Left lobe of liver (tissue), 2 donors: Measurements from ENCODE around the gene KIFC3. TPM values are rescaled to one million over a fixed set of nuclear protein-coding genes. Genes with fewer than 3 reads are reported as not detected.
A peak's percentile ranks its signal among the peaks of the same experiment; 100 is the strongest.
"Not testable (repeated sequence)": the region's sequence is repeated elsewhere in the genome, so short reads cannot be mapped to it uniquely, and the experiment has no call there.

Experiments used
- ATAC-seq: fragments of 200-7000 bp; cut with Tn5 transposase; one replicate; pipeline ENCODE4 v1.9.1; 2020; ENCODE audit warnings: mild to moderate bottlenecking, moderate library complexity
- DNase-seq: peaks from one replicate; pipeline ENCODE4 v3.0.0-alpha.2; 2020; ENCODE audit warnings: low spot score
- total RNA-seq: library from RNA; stranded (reverse); gene quantifications from one replicate; pipeline ENCODE4 v1.2.1, GENCODE V29; 2021
- donor health status: DM: no; HTN: no; CAD: no; lungs with moderate emphysema.
- donor health status: DM: no; HTN: yes; CAD: no.

Gene KIFC3
- total RNA-seq, 1 donor from 2014 or later, result 43.5 TPM

DNA sequence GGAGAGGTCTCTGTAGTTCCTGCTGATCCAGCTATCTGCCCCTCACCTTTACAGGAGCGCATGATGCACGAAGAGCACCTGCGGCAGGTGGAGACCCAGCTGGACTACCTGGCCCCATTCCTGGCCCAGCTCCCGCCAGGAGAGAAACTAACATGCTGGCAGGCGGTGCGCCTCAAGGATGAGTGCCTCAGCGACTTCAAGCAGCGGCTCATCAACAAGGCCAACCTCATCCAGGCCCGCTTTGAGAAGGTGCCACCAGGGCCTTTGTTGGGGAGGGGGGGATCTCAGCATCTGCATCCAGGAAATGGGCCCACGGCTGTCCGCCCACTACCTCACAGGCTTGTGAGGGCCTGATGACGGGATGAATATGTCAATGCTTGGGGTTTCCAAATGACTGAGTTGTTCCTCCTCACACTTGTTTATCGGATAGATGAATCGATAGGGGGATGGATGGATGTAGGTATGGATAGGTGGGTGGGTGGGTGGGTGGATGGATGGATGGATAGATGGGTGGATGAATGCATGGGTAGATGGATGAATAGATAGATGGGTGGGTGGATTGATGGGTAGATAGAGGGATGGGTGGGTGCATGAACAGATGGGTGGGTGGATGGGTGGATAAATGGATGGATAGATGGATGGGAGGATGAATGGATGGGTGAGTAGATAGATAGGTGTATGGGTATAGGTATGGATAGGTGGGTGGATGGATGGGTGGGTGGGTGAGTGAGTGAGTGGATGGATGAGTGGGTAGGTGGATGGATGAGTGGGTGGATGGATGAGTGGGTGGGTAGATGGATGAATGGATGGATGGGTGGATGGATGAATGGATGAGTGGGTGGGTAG is 73.7 kb downstream of the KIFC3 start:
- no peak for DNase-seq
- no peak for ATAC-seq

DNA sequence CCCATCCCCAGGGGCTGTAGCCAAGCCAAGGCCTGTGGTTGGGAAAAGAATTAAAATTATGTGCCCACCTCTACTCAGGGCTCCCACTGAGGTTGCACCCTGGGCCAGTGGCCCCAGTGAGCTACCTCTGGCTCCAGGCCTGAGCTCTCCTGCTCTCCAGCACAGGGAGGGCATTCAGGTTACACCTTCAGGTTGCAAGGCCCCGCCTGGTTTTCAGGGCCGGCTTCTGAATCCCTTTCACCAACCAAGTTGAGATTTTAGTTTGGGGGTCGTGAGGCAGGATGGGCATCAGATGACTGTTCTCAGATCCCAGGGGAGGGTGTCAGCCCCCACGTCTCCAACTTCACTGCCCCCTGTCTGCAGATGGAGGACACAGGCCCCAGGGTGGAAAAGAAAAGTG is 74.7 kb downstream of the KIFC3 start:
- DNase-seq (no peak), ATAC-seq (no peak)

DNA sequence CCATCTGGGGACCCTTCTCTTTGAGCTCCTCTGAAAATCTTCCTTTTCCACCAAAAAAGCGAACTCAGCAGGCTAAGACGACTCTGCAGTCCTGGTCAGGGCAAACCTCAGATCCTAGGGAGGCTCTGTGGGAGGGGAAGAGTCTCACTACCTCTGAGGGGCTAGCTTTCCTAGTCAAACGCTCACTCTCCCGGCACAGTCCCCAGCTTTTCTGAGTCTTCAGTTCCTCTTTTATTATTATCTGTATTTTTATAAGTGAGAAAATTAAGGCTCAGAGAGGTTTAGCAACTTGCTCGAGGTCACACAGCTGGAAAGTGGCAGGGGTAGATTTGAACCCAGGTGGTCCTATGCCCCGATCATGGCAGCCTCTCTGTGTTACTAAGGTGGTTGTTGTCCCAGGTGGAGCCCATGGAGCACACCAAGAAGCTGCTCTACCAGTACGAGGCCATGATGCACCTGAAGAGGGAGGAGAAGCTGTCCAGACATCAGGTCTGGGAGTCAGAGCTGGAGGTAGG is 75.8 kb downstream of the KIFC3 start:
- DNase-seq (no peak), ATAC-seq (no peak)

DNA sequence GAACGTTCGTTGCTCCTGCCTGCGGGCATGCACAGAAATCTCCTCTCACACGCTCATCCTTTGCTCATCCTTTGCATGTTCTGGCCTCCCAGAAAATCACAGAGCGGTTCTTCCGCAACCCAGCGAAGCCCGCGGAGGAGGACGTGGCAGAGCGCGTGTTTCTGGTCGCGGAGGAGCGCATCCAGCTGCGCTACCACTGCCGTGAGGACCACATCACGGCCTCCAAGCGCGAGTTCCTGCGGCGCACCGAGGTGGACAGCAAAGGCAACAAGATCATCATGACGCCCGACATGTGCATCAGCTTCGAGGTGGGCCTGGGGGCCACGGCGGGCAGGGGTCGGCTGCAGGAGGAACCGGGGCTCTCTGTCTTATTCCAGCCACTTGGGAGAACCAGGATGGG is 76.3 kb downstream of the KIFC3 start:
- DNase-seq (no peak), ATAC-seq (no peak)

DNA sequence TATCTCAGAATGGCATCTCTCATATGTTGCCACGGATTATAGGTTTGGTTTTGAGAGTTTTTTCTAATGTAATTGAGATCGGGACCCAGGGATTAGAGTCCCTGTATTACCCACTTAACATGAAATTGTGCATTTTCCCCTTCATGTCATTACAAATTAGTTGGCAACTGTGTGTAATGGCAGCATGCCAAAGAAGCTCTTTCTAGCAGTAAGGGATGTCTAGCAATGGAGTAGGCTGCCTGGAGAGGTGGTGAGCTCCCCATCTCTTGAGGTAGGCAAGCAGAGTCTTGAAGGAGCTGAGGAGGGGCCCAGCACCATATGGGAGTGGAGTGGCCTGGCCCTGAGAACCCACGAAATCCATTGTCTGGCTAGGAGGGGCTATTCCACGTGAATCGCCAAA is 76.7 kb downstream of the KIFC3 start:
- DNase-seq, result no peak
- ATAC-seq, result no peak

DNA sequence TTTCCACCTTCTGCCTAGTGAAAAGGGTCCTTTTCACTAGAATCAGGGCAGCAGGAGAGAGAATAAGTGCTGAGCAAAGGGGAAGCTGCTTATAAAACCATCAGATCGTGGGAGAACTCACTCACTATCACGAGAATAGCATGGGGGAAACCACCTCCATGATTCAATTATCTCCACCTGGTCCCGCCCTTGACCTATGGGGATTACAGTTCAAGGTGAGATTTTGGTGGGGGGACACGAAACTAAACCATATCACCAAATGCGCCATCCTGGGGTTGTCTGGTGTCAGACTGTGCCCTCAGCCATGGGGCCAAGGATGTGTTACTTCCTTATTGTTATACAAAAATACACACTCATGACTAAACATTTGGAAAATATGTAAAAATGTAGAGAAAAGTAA is 77.1 kb downstream of the KIFC3 start:
- no peak for DNase-seq
- no peak for ATAC-seq

DNA sequence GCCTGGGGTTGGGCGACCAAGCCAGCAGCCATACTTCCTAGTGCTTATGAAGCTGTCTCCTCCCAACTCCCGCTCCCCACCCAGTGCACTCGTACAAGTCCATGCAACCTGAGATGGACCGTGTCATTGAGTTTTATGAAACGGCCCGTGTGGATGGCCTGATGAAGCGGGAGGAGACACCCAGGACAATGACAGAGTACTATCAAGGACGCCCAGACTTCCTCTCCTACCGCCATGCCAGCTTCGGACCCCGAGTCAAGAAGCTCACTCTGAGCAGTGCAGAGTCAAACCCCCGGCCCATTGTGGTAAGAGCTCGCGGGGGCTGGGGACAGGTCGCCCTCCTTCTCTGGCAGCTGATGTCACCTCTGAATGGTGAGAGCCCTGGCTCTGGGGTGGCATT is 77.8 kb downstream of the KIFC3 start:
- no peak for ATAC-seq
- DNase-seq, result no peak

DNA sequence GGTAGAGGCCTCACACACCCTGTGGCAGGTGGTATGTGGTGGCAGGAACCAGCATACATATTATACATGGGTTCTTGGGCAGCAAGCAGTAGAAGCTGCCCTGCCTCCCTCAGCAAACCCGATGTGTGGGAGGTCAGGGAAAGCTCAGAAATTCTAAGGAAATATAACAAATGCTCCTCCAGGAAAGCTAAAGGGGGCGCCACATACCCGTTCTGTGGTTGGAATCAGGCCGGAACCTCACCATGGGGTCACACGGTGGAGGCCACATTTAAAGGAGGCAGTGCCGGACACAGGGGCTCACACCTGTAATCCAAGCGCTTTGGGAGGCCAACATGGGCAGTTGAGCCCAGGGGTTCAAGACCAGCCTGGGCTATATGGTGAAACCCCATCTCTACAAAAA is 79.1 kb downstream of the KIFC3 start:
- ATAC-seq (peak; percentile 30), DNase-seq (no peak)

DNA sequence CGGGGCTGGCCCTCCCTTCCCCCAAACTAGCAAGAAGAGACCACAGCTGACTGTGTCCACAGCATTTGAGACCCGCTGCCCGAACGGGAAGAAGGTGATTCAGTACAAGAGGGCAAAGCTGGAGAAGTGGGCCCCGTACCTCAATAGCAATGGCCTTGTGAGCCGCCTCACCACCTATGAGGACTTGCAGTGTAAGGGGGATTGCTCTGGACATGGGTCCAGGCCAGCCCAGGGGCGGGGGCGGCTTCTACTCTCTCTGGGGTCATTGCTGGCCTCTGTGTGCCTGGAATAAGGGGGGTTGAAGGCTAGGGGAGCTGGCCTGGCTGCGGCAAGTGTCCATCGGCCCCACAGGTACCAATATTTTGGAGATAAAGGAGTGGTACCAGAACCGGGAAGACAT is 79.6 kb downstream of the KIFC3 start:
- DNase-seq (no peak), ATAC-seq (no peak)

DNA sequence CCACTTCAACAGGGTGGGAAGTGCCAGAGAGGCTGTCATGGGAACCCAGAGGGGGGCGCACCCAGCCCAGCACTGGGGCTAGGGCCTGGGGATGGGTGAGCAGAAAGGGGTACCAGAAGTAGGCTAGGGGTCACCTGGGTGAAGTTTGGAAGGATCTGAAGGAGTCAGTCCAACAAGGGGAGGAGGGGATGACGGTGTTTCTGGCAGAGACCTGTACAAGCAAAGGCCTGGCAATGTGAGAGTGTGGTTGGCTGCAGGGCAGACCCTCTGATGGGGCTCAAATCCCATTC is 80.1 kb downstream of the KIFC3 start:
- ATAC-seq, result no peak
- no peak for DNase-seq

DNA sequence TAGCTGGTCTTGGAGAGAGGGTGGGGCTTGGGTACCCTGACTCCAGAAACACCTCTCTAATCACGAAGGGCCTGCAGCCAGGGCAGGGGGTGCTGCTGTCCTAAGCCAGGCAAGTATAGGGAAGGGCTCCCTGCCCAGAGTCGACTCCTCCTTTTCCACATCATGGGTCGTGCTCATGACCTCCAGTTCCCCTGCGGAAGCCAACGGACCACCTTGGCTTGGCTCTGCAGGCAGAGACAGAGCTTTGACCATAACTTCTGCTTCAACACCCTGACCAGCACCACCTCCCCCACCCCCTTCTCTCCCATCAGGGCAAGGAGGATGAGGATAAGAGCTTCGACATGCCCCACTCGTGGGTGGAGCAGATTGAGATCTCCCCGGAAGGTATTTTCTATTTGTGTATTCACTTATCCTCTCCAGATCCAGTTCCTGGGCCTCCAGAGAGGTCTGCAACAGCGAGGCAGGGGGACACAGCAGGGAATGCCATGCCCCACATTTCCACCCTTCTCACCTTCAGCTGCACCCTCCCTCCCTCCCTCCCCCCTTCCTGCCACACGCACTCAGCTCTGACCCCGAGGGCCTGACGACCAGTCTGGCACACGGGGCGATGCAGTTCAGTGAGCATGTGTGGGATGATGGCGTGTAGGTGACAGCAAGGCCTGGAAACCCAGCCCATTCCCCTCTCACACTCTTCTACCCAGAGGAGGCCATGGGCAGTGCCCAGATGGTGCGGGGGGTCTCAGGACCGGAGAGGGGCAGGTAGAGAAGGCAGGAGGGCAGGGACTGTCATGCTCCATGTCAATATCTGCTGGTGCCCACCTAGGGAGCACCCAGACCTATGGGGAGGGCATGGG is 80.7 kb downstream of the KIFC3 start:
- DNase-seq (no peak), ATAC-seq (no peak)

DNA sequence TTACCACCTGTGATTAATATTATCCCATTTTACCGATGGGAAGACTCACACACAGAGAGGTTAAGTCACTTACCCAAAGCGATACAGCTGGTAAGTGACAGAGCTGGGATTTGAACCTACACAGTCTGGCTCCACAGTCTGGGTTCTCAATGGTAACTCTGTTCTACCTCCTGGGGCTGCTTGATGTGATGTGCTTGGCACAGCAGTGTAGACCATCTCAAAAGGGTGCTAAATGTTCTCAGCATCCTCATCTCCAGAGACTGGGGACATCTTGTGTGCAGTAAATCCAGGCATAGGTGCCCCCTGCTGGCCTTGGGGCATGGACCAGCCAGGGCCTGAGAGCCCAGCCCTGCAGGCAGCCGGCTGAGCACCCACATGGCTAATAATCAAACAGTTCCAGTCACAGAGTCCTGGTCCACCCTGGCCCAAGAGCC is 82.1 kb downstream of the KIFC3 start:
- ATAC-seq, result peak; percentile 99
- peak; percentile 85 for DNase-seq

DNA sequence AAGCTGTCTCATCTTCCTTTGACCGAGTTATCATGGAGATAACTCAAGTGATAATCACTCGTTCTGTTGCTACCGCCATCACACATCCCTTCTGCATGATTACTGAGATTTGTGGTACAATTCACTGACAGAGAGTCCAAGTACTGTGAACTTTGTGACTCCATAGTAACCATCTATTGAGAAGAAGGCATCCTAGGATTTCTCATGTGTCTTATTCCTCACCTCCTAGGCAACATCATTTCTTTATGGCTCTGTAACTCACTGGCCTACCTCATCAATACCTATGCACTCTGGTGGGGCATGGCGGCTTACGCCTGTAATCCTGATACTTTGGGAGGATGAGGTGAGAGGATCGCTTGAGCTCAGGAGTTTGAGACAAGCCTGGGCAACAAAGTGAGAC is 88.2 kb downstream of the KIFC3 start:
- DNase-seq, result no peak

DNA sequence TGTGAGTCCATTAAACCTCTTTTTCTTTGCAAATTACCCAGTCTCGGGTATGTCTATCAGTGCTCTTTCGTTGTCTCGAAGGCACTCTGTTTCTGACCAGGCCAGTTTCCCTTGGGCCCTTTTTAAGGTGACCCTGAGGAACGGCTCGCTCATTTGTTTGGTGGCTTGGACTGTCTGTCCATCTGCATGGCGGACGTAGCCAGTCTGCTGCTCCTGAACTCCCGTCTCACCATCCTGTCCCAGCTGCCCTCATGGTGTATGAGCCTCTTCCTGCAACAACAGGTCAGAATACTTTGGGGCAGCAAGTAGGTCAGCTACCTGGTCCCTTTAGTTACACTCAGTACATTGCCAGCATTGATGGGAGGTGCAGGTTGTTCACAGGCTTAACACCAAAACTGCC is 88.7 kb downstream of the KIFC3 start:
- ATAC-seq (no peak), DNase-seq (no peak)

More for the DNA sequence above, 88.2 kb downstream of the KIFC3 start:
- no peak for ATAC-seq

DNA sequence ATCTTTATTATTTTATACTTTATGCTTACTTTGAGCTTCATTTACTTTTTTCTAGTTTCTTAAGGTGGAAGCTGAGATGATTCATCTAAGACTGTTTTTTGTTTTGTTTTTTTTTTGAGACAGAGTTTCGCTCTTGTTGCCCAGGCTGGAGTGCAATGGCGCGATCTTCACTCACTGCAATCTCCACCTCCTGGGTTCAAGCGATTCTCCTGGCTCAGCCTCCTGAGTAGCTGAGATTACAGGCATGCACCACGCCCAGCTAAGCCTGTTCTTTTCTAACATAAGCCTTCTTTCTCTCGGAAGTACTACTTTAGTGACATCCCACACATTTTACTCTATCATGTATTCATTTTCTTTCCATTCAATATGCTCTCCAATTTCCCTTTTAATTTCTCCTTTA is 89.7 kb downstream of the KIFC3 start:
- not testable (repeated sequence) for DNase-seq, ATAC-seq

DNA sequence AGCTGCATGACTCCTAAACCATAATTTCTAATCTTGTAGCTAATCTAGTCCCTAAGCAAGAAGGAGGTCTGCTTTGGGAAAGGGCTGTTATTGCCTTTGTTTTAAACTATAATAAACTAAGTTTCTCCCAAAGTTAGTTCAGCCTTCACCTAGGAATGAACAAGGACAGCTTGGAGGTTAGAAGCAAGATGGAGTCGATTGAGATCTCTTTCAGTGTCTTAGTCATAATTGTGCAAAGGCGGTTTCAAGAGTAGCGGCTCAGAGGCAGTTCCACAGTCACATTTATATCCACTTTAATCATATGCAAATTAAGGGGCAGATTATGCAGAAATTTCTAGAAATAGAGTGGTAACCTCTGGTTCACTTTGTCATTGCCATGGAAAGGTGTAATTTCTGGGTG is 90.3 kb downstream of the KIFC3 start:
- ATAC-seq, result no peak
- DNase-seq, result no peak

DNA sequence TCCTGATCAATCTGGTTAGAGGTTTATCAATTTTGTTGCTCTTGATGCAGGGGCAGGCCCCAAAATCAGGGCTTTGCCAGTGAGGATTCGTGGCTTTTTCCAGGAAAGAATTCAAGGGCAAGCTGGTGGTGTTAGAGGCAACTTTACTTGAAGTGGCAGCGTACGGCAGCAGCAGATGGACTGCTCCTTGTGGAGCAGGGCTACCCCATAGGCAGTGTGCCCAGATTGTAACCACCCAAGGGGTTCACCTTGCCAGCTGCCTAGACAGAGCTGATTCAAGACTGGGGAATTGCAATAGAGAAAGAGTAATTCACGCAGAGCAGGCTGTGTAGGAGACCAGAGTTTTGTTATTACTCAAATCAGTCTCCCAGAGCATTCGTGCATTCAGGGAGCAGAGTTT is 90.9 kb downstream of the KIFC3 start:
- DNase-seq, result no peak
- ATAC-seq, result no peak

DNA sequence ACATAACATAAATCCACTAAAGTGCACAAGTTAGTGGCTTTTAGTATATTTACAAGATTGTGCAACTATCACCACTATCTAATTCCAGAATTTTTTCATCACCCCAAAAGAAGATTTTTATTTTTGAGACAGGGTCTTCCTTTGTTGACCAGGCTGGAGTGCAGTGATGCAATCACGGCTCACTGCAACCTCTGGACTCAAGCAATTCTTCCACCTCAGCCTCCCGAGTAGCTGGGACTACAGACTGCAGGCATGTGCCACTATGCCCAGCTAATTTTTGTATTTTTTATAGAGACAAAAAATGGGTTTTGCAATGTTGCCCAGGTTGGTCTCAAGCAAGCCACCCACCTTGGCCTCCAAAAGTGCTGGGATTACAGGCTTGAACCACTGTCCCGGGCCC is 92.6 kb downstream of the KIFC3 start:
- ATAC-seq (peak; percentile 85), DNase-seq (no peak)
